ENCODE results near the gene WDR90.

WDR90 gene

DNA sequence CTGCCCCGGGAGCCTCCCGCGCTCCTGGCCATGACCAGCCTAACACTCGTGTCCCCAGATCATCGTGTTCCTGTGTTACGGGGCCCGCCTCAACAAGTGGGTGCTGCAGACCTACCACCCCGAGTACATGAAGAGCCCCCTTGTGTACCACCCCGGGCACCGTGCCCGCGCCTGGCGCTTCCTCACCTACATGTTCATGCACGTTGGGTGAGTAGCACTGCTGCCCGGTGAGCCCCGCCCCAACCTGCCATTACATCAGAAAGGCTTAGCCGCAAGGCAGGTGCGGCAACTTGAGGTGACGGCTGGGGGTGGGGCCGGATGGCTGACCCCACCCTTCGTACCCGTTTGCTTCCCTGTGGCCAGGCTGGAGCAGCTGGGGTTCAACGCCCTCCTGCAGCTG is 27.7 kb downstream of the WDR90 start:
- DNase-seq (ENCODE audit: low spot score) = no peak

GRCh38 chr16:677316-678190 is 28.4 kb downstream of the WDR90 start:
- DNase-seq (ENCODE audit: low spot score) = no peak

GRCh38 chr16:678209-678857 is 29.2 kb downstream of the WDR90 start:
- DNase-seq (ENCODE audit: low spot score) = no peak

DNA sequence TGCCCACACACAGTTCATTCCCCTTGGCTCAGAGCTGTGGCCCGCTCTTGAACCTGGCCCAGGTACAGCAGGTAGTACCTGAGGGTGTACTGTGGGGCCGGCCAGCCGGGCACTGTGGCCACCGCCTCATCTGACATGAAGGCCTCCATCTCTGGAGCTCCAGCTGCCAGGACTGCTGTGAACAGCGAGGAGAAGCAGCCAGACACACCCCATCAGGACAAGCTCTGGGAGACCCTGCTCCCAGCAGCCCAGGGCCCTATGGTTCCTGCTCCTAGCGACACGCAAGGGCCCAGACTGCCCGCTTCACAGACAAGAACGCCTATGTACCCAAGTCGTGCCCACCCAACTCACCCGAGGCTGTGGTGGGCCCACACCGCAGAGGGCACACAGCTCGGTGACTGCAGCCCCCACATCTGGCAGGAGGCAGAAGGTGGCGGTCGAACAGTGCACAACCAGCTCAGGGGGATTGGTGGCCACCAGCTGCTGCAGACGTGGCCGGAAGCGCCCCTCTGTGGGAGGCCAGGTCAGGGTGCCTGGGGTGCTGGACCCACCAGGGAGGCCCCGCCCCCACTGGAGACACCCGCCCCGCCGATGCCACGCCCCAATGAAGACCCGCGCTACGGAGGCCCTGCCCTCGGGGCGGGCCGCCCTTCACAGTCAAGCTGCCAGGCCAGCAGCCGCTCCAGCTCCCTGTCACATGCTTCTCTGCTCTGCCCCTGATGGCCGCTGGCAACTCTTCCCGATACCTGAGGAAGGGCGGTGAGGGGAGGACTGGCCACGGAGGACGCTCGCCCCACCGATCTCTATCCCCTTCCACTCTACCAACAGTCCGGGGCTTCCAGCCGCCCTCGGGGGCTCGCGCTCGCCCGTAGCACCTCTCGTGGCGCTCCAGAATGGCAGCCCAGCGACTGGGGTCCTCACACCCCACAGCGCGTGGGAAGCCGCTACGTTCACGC is 30.0 kb downstream of the WDR90 start:
- peak; percentile 28 for DNase-seq (ENCODE audit: low spot score)

GRCh38 chr16:679814-680624 is 30.9 kb downstream of the WDR90 start, which contains the start of gene STUB1:
Gene STUB1 (plus strand): TSS chr16:680410. CDS start chr16:680526, 116 bp downstream.
- DNase-seq (ENCODE audit: low spot score) = peak; percentile 92

- no peak for DNase-seq (ENCODE audit: low spot score)
Observed at GRCh38 chr16:680625-680945, 31.4 kb downstream of the WDR90 start.

DNA sequence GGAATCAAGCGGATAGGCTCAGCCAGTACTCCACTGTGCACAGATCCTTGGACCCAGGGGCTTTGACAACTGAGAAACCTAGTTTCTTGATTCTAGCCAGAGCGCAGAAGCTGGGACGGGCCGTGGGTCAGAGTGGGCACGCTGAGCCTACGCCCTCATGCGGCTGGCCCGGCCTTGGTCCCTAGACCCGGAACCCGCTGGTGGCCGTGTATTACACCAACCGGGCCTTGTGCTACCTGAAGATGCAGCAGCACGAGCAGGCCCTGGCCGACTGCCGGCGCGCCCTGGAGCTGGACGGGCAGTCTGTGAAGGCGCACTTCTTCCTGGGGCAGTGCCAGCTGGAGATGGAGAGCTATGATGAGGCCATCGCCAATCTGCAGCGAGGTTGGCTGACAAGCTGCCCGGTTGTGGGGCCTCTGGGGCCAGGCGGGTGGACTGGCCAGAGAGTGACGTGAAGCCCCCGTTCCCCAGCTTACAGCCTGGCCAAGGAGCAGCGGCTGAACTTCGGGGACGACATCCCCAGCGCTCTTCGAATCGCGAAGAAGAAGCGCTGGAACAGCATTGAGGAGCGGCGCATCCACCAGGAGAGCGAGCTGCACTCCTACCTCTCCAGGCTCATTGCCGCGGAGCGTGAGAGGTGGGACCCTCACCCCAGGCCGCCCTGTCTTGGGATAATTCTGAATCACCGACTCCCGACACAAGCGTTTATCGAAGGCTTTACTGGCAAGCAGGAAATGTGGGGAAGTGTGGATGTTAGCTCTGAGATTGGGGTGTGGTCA is 32.0 kb downstream of the WDR90 start:
- DNase-seq (ENCODE audit: low spot score) = no peak

- no peak for DNase-seq (ENCODE audit: low spot score)
Observed at GRCh38 chr16:681746-682427, 32.7 kb downstream of the WDR90 start.

GRCh38 chr16:682493-683395 is 33.6 kb downstream of the WDR90 start:
- DNase-seq (ENCODE audit: low spot score) = no peak

DNA sequence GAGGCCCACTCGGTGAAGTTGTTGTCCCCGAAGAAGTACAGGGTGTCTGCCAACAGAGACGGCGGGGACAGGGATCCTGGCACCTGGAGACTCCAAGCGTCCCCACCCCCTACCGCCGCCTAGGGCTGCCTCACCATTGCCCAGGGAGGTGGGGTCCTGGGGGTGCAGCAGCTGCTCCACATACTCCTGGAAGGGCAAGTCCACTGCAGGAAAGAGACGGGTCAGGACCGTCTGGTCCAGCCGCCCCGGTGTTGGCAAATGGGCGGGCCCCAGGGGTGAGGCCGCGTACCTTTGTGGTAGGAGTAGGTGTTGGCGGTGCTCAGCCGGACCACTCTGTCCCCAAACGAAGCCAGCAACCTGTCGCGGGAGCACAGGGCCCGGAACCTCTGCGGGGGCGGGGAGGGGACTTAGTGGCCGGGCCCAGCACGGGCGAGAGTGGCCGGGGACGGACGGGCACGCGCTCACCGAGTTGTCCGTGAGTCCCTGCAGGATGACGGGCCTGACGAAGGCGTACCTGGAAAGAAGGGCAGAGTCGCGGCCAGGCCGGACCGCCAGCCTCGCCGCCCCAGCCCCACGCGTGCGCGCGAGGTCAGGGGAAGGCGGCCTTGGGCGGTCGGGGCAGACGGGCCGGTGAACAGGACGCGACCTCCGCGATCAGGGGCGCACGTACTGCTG is 34.4 kb downstream of the WDR90 start:
- DNase-seq (ENCODE audit: low spot score) = no peak

DNA sequence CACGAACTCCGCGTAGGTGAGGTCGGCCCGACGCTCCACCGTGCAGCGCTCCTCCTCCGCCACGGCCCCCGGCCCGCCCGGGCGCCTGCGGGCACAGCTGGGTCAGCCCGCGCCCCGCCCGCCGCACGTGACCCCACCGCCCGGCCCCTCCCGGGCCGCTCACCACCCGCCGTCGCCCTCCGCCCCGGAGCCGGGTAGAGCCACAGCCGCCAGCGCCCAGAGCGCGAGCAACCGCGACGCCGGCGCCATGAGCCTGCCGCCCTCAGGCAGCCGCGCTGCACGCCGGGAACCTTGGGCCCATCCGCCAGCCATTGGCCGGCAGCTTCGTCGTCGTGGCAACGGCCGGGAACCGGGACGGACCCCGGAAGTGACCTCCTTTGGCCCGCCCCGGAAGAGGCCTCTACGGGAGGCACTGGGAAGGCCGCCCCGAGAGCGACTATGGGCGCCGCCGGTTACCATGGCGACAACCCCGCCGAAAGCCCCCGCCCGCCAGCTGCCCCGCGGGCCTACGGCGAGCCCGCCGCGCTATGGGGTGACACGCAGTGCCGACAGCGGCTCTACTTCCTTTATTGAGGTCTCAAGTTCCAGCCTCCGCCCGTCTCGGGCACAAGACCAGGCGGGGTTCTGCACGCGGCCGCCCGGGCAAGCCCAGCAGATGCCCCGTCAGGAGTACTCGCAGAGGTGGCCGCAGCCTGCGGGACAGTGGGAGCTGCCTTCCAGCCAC is 35.1 kb downstream of the WDR90 start, which contains the start of gene JMJD8:
Gene JMJD8, minus strand, starts transcription at position 264 of the 724 bp plus-strand sequence. Its CDS starts 15 bp downstream, at position 249.
- DNase-seq (ENCODE audit: low spot score) = peak; percentile 96

DNA sequence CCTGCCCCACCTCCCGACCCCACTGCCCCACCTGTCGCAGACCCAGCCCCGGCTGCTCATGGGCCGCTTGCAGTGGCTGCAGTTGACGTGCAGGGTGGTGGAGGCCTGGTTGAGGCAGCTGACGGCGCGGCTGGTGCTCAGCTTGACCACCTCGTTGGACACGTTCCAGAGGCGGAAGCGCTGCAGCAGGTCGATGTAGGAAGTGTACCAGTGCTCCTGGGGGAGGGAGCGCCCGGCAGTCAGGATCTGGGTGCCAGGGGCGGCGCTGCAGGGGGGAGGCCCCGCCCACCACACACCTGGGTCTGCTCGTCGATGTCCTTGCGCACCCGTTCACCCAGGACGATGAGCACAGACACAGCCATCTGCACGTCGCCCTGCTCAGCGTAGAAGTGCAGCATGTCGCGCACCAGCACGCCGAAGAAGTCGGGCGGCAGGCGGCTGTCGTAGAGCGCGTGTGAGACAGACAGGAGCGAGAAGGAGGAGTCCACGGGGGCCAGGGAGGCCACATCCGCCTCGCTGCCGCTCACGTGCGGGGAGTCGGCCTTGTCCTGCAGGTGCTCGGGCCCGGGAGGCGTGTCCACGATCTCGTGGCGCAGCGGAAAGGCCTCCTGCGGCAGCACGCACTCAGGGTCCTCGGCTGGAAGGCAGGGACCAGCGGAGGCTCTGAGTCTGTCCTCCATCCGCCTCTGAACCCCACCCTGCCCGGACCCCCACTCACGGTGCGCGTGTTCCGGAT is 36.0 kb downstream of the WDR90 start:
- DNase-seq (ENCODE audit: low spot score) = no peak

- DNase-seq (ENCODE audit: low spot score) = peak; percentile 26
Observed at GRCh38 chr16:685967-686366, 36.8 kb downstream of the WDR90 start.

- no peak for DNase-seq (ENCODE audit: low spot score)
Observed at GRCh38 chr16:686459-687260, 37.5 kb downstream of the WDR90 start.

GRCh38 chr16:687499-687898 is 38.3 kb downstream of the WDR90 start:
- DNase-seq (ENCODE audit: low spot score) = no peak
